Measurements from ENCODE around the gene MSS51.
A peak's percentile ranks its signal among the peaks of the same experiment; 100 is the strongest.

MSS51 gene

GRCh38 chr10:73433538-73433867 is at the start of gene MSS51:
Gene MSS51 (minus strand): TSS chr10:73433561. CDS start chr10:73428284, 5,277 bp downstream.
- no peak for DNase-seq

- DNase-seq, result no peak
Observed at GRCh38 chr10:73480158-73480557, 46.8 kb upstream of the MSS51 start.

GRCh38 chr10:73478636-73479035 is 45.3 kb upstream of the MSS51 start:
- DNase-seq, result no peak

DNA sequence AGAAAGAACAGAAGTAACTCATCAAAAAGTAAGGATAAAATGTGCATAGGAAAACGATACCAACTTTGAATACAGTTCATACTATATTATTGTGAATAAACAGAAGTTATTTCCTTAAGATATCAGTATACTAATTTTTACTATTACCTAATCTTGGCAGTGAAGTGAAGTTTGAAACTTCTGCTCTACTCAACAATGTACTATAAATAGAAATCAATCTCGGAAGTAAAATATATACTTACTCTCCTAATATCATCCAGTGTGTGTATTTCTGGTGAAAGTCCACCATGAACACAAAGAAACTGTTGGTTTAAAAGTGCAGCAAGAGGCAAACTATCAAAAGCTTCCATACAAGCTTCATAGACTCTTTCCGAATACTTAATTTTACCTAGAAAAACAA is 37.9 kb upstream of the MSS51 start:
- no peak for DNase-seq

GRCh38 chr10:73469579-73469978 is 36.2 kb upstream of the MSS51 start:
- DNase-seq, result no peak

GRCh38 chr10:73467206-73467605 is 33.8 kb upstream of the MSS51 start:
- no peak for DNase-seq

GRCh38 chr10:73465978-73466726 is 32.8 kb upstream of the MSS51 start:
- DNase-seq, result no peak

GRCh38 chr10:73460897-73461296 is 27.5 kb upstream of the MSS51 start:
- DNase-seq, result no peak

DNA sequence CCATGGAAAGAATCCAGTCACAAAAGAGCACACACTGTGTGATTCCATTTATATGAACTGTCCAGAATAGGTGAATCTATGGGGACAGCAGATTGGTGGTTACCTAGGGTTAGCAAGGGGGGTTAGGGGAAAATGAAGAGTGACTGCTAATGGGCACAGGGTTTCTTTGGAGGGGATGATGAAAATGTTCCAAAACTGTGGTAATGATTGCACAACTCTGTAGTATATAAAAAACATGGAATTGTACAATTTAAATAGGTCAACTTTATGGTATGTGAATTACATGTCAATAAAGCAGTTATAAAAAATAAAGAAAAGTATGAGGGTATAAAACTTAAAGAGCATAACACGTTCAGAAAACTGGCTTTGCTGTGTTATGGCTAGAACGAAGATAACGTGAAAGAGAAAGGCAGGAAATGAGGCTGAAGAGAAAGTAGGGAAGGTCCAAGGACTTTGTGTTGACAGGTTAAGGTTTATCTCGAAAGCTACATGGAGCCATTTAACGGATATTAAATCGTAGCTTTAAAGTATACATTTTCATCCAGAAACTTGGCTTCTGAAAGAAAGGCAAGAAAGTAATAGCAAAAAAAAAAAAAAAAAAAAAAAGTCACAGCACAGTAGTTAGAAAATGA is 26.4 kb upstream of the MSS51 start:
- DNase-seq, result no peak

GRCh38 chr10:73456187-73456890 is 23.0 kb upstream of the MSS51 start:
- no peak for DNase-seq

DNA sequence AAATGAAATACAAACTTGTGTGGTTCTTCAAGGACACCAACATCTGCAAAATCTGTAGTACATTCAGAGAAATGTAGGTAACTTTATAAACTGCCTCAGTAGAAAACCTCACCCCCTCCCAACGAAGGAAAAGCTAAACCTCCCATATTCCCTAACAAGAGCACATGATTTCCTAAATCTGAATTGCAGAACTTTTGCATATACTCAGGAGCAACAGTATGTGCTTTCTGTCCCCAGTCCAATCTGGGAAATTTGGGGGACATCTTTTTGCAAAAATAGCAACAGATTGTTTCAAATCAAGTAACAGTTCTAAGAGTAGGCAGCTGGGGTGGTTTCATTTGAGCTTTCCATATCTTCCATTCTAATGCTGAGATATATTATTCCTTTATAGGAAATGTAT is 15.8 kb upstream of the MSS51 start:
- DNase-seq, result no peak

- no peak for DNase-seq
Observed at GRCh38 chr10:73448384-73448783, 15.0 kb upstream of the MSS51 start.

GRCh38 chr10:73446926-73447325 is 13.6 kb upstream of the MSS51 start:
- DNase-seq, result no peak

GRCh38 chr10:73444457-73444856 is 11.1 kb upstream of the MSS51 start:
- DNase-seq, result no peak

DNA sequence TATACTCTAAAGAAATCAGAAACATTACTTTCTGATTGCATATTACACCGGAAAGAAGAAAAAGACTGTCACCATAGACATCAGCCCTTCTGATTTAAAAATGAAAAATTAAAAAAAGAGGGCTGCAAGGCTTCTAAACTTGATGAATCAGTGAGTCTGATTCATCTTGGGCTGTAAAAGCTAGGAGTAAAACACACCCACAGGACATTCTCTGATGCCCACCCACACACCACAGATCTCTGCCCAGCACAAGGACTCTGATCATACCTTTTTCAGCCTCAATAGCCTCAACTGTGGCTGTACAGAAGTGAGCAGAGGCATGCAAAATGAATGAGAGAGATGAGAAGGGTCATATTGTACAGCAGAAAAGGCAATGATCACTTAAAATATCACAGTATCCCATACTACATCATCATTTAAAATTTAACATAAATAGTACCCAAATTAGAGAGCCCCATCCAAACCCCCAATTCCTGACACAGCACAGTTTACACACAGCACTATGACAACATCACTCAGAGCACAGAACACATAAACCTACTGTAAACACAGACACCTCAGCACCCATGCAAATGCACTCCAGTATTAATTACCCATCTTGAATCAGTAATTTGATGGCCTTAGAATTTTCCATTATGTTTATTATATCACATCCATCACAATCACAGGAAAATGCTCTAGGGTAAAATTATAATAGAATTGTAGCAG is 6.4 kb upstream of the MSS51 start:
- DNase-seq, result peak; percentile 15

DNA sequence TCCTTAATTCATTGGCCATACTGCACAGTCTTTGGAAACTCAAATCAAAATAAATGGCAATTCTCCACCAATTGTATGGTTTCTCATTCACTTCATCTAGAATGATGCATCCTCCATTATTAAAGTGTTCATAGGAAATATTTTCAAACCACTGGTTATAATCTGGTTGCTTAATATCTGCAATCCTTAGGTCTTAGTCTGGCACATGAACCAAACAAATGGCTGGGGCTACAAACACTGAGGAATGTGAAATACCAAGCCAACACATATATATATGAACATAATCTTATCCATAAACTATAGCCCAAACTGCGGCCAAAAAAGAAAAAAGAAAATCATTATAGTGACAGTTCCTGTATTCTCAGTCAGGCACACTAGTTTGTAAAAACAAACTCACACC is 5.7 kb upstream of the MSS51 start:
- no peak for DNase-seq

GRCh38 chr10:73432646-73433537 is 469 bp downstream of the MSS51 start:
- peak; percentile 1 for DNase-seq

GRCh38 chr10:73426318-73426717 is 7.0 kb downstream of the MSS51 start:
- no peak for DNase-seq

- no peak for DNase-seq
Observed at GRCh38 chr10:73424478-73424877, 8.9 kb downstream of the MSS51 start.

DNA sequence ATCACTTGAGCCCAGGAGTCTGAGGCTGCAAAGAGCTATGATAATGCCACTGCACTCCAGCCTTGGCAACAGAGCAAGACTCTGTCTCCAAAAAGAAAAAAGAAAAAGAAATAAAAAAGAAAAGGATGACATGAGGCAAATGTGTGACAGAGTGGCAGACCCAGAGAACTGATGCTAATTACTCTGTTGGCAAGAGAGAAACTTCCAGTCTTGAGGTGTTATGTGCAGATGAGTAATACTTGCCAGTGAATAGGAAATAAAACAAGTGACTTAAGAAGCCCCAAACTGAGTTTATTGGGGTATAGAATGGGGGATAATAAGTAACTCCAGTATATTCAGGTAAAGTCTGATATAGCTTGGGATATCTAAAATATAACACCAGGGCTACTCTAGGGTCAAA is 10.1 kb downstream of the MSS51 start:
- no peak for DNase-seq

DNA sequence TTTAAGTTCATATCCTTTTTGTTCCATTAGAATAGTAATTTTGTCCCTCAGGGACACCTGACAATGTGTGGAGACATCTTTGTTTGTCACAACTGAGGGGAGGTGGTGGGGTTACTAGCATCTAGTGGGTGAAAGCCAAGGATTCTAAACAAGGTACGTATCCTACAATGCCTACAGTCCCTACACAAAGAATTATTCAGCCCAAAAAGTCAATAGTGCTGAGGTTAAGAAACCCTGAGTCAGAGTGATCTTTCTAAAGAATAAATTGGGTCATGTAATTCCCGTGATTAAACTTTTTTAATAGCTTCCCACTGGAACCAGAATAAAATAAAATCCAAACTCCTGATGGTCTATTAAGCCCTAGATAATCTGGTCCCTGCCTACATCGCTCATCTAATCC is 16.8 kb downstream of the MSS51 start:
- no peak for DNase-seq

- DNase-seq, result peak; percentile 1
Observed at GRCh38 chr10:73414230-73414945, 19.0 kb downstream of the MSS51 start.

Measured in NCI-H1417 treated with DMSO at 0.1 percent for 48 hours (cell line).